K562 (cell line): ENCODE results near the gene MTFR2.

Experiments
- CHD2 ChIP-seq: IDR thresholded peaks from 2 replicates; pipeline ENCODE4 v1.6.1; 2011; ENCODE audit warnings: low read depth, low read length
- JUN ChIP-seq, 2 experiments: sonication (generic) in 1 of 2; formaldehyde crosslinking in 1 of 2; IDR thresholded peaks; 2 replicates each; pipeline versions ENCODE4 v1.6.1 to v1.8.0; 2012 to 2022; ENCODE audit warnings: borderline replicate concordance in 2 of 2, mild to moderate bottlenecking in 2 of 2, improper control_type of control experiment in 1 of 2, low read depth in 1 of 2, low read length in 1 of 2, missing genetic modification reagents in 1 of 2
- MEF2A ChIP-seq: IDR thresholded peaks from 2 replicates; pipeline ENCODE4 v1.6.1; 2011; ENCODE audit warnings: low read depth, mild to moderate bottlenecking, low read length, moderate library complexity; ENCODE audit not compliant: control insufficient read depth
- NCOA6 ChIP-seq: fragments of 450-650 bp; IDR thresholded peaks from 2 replicates; pipeline ENCODE4 v1.6.1; 2017; ENCODE audit warnings: mild to moderate bottlenecking

- TF ChIP-seq MEF2A (no peak), NCOA6 (no peak), CHD2 (no peak), JUN (IDR thresholded peaks at IDR 0.05; ENCODE audit: borderline replicate concordance, low read depth, low read length) (no peak), JUN (CRISPR knock-in tag; IDR thresholded peaks at IDR 0.05; ENCODE audit: borderline replicate concordance) (no peak)
These were observed 57.2 kb downstream of the MTFR2 start for GRCh38 chr6:136192902-136193301.
